ENCODE measurements around the gene FASTK.

DNA sequence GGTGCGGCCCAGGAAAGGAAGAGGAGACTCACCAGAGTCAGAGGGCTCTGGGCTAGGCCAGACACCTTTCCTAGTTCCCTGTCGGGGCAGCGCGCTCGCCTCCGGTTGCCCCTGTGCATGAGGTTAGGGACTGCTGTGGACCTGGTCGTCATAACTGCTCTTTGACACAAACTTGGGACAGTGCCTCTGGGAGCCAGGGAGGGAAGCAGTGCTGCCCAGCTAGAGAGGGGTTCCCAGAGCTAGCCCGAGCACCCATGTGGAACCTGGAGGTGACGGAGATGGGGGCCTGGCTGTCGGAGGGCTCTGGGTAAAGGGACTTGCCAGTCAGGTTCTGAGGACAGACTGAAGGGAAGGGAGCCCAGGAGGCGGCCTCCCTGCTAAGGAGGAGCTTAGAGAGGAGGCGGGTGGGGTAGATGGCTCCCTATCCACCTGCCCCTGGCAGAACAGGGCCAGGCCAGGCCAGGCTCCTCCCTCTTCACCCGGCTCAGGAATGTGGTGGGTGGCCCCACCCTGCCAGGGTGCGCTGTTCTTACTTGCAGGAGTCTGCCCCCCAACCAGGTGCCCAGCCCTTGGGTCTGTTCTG lies 35.3 kb upstream of the FASTK start:
- TF ChIP-seq EZH2 (IDR thresholded peaks at IDR 0.05; ENCODE audit: insufficient read depth, poor library complexity, severe bottlenecking) (no peak), EZH2phosphoT487 (IDR thresholded peaks at IDR 0.05; ENCODE audit: insufficient read depth, low read depth) (no peak)

Data from GM23248 (cell line).